HG02588 (cell line): ENCODE measurements around the gene TMEM37.

Experiments
- ATAC-seq: cut with Tn5 transposase; IDR thresholded peaks from one replicate; pipeline ENCODE4 v1.9.1; 2021; ENCODE audit warnings: mild to moderate bottlenecking, moderate library complexity; ENCODE audit not compliant: unreplicated experiment

The TMEM37 gene

DNA sequence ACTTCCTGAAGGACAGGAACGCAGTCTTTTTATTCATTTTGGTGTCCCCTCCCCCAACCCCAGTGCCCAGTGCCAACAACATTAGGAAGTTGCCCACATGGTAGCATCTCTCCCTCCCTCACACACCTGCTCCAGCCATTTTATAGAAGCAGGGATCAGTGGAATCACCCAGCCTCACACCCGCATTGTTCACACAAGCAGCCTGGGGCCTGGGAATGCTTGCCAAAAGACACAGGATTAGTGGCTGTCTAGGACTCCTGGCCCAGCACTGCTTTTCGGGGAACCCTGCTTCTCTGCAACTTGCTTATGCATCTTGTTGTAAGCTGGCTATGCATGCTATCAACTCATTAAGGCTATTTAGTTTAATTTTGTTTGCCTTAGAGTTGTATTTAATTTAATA is 17.9 kb downstream of the TMEM37 start:
- no peak for ATAC-seq

DNA sequence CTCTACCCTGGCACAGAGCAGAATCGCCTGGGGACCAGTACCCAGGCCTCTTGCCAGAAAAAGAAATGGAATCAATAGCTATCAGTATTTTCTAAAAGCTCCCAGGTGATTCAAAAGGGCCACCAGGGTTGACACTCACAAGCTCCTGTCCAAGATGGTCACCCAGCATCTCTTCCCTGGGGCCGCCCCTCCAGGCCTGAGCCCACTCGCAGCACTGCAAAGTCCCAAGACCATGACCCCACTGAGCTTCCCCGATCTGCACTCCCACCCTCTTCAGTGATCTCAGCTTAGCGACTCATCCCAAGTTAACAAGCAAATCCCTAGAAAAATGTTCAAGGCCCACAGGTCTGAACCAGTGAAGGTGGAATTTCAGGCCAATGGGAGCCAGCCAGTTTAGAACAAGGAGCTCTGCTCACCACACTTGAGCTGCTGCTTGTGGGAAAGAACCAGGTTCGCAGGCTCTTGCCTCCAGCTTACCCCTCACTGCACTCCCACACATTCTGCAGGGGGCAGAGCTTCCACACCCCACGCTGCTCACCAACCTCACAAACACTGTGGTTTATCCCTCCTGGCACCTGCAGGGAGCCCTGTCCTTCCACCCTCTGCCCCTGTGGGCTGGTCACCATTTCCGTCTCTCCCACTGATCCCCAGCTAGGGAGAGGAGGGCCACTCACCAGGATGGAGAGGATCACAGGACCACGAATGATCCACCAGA is 19.8 kb downstream of the TMEM37 start:
- no peak for ATAC-seq

DNA sequence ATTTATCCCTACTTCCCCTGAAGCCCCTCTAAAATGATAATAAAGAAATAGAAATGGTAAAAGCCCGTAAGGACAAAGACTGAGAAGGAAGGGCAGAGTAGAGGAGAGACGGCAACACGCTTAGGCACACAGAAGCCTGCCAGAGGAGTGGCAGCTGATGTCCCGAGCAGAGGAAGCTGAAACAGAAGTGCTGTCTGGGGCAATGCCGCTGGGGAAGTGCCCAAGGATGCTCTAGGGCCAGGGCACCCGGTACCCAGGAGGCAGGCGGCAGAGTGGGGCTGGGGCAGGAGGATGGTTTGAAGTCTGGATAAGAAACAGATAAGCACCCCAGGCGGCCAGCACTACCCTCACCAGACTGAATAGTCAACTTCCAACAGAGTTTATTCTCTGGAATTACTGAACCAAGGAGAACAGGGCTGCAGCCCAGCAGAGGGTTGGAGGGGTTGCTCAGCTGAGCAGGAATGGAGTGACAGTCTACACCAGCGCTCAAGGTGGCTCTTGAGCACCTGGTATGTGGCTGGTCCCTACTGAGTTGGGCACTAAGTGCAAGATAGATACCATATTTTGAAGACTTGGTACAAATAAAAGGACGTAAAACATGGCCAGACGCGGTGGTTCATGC is 22.4 kb downstream of the TMEM37 start:
- ATAC-seq = no peak

DNA sequence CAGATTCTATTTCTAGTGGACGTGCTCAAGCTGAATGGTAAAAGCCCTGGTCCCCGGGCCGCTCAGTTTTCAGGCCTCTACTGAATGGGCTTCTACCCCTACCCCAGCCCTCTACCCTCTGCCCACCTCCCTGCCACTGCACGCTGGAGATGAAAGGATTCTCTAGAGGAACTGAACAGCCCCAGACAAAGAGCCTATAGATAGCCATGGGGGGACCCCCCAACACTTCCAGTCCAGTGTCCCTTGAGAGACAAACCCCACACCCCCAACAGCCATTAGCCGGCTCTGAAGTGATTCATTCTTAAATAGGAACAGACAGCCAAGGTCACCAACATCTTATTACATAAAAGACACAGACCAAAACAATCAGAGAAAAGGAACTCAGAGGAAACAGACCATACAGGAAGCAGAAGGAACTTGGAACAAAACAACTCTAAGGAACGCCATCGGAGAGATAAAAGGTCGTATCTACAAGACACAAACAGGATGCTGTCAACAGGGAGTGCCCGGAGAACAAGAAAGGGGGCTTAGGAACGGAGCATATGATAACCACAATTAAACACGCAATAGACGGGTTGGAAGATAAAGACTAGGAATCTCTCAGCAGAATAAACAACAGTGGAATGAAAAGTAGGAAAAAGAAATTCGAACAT is 23.5 kb downstream of the TMEM37 start:
- no peak for ATAC-seq

DNA sequence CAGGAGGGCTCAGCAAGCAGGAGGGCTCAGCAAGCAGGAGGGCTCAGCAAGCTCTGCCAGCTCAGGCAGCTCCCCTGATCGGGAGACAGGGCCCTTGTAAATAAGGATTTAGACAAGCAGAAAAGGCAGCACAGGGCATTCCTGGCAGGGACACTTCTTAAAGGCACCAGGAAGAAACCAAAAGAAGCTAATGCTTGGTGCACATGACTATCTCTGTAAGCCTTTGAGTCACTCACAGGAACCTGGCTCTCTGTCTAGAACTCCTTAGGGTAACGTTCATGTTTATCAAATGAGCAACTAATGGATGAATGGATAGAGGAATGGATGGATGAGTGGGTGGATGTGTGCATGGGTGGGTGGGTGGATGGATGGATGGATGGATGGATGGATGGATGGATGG is 28.4 kb downstream of the TMEM37 start:
- no peak for ATAC-seq

DNA sequence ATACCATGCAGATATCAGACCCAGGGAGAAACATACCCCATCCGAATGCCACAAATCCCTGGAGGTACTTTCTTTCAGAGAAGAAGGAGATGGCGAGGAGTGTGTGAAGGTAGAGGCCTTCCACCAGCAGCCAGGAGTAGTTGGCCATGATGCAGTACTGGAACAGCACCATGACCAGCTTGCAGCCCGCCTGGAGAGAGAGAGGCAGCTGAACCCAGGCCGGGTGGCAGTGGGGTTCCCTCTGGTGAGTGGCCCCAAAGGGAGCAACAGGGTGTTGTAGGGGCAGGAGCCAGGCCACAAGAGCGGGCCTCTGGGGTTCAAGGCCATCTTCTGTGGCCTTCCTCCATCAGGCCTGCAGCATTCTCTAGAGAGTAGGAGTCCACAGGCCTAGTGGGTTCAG is 30.2 kb downstream of the TMEM37 start:
- ATAC-seq = no peak

DNA sequence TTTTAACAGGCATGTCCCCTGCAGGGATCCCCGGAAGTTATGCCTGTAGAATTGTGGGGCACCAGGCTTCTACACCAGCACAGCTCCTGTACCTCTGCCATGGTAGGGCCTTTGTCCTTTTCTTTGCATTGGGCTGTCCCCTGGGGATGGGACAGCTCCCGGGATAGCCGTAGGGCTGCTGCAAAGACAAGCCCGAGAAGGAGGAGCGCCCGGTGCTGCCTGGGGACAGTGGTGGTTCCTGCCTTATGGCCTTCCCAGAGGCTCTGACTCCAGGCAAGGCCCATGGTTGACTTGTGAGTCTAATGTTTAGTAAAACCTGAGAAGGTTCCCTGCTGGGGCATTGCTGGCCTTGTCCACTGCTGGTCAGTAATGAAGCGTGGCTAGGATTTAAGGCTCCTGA is 30.9 kb downstream of the TMEM37 start:
- no peak for ATAC-seq

DNA sequence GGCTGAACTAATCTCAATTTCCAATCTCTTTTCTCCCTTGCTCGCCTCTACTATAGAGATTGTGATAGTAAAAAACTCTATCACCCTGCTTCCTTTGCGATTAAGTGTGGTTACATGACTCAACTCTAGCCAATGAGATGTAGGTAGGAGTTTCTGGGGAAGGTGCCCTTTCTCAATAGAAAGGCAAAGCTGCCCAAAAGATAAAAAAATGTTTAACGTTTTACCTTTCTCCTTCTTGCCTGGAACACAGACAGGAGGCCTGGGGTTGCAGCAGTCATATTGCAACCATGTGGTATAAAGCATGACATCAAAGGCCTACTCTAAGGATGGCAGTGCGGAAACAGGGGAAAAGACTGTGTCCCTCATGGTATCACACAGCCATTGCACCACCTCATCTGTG is 31.5 kb downstream of the TMEM37 start:
- ATAC-seq = no peak

DNA sequence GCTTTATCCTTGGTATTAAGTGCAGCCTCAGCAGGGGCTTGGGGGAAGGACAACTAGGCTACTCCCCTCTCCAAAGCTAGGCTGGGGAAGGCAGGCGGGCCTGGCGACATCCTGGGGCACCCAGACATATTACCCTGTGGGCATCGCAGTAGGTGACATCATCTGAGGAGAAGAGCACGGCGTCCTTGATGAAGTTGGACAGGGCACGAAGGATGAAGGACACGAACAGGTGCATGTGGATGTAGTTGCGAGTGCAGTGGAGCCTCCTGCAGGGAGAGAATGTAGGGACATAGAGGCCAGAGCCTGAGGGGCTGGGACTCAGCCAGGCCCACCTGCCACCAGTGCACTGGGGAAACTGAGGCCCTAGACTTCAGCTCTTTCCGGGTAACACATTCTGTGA is 32.3 kb downstream of the TMEM37 start:
- no peak for ATAC-seq

DNA sequence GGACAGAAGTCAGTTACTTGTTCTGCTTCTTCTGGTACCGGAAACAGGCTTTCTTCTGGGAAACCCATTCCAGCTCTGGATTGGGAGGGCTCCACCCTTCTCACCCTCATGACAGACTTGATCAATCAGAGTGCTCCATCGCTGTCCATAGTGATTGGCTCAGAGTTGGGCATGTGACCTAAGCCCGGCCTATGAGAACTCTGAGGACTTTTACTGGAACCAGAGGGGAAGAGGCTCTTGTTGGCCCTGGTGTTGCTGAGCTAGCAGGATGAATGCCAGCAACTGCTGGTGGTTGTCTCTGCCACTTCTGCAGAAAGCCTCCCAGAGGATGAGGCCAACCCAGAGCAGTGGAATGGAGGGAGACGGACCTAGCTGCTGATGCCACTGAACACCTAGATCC is 33.3 kb downstream of the TMEM37 start:
- no peak for ATAC-seq

DNA sequence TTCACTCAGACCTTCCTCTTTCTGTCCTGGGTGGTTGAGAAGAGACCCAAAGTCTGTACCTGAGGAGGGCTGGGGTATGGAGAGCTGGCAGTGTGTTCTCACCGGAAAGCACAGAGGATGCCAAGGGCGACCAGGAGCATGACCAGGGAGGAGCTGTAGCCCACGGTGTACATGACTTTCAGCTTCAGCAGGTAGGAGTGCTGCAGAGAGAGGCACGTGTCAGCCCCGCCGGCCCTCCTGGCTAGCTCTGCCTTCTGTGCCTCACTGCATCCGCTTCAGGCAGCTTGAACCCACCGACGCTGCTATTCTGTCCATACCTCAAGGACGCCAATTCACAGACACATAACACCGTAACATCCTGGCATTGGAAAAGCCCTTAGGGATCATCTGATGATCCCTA is 34.0 kb downstream of the TMEM37 start:
- ATAC-seq = no peak

DNA sequence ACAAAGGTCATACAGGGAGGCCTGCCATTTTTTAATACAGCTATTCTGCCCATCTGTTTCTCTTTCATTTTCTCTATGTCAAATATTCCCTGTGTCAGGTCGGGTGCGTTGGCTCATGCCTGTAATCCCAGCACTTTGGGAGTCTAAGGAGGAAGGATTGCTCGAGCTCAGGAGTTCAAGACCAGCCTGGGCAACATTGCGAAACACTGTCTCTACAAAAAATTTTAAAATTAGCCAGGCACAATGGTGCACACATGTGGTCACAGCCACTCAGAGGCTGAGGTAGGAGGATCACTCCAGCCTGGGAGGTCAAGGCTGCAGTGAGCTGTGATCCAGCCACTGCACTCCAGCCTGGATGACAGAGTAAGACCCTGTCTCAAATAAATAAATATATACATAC is 34.7 kb downstream of the TMEM37 start:
- ATAC-seq = no peak

DNA sequence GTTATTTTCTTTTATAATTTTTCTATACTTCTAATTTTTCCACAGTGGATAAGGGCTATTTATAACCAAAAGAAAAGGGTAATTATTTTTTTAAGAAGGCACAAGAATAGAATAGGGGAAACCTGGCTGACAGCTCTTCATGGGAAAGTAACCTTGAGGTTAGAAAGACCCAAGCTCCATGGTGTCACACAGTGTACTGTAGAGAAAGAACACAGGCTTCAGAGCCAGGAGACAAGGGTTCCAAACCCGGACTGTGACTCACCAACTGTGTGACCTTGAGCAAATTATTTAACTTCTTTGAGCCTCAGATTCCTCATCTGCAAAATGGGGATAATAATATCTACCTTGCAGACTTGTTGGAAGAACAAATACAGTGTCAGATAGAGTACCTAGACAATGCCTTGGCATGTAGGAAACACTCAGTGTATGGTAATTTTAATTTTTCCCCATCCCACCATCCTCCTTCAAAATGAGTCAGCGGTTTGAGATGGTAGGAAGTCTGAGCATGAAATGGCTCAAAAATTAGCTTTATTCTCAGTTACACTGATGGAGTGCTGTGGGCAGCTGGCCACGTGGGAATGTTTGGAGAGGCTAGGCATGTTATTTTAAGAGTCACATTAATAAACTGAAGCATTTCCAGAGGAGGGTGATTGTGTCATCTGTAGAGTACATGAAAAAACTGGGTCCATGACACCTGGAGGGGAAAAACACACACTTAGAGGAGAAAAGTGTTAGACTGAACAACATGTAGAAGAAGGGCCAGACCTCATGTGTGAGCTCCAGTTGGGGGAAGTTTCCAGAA is 36.7 kb downstream of the TMEM37 start:
- ATAC-seq = peak; percentile 43

DNA sequence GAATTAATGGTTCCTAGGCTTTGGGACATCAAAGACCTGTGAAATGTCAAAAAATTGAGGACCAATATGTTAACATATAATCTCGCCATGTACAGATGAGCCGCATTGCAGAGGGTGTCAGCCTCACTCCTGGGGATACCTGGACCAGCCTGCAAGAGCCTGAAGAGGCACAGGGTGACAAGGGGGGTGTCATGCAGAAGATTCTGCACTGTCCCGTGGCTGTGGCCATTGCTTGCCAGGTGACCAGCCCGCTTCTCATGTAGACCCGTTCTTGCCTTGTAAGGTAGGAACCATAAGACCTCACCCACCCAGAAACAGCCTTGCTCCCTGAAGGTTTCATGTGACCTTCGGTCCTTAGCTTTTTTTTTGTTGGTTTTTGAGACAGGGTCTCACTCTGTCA is 37.5 kb downstream of the TMEM37 start:
- no peak for ATAC-seq

DNA sequence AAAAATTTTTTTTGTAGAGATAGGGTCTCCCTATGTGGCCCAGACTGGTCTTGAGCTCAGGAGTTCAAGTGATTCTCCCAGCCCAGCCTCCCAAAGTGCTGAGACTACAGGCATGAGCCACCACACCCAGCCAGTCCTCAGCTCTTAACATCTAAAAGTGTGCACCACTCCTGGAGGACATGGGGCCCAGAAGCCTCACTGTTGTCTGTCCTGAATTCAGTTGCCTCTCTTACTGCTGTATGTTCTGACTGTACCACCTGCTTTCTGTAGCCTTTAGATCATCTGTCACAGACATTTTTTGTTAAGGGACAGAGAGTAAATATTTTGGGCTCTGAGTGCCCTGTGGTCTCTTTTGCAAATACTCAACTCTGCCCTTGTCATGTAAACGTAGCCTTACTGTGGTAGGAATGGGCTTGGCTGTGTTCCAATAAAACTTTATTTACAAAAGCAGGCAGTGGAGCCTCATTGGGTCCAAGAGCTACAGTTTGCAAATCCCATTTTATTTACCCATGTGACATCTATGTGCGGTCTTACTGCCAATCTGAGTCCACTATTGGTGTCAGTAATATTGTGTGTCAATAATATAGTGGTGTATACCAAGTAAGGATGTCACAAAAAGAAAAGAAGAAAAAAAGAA is 38.1 kb downstream of the TMEM37 start:
- ATAC-seq = no peak

DNA sequence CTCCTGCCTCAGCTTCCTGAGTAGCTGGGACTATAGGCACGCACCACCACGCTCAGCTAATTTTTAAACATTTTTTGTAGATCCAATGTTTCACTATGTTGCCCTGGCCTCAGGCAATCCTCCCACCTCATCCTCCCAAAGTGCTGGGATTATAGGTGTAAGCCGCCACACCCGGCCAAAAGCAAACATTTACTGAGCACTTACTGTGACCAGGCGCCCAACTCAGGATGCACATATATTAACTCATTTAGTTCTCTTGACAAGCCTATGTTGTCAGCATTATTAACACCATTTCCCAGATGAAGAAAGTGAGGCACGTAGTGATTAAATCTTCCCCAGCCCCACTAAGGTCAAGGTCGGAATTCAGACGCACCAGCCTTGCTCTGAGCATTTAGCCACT is 41.1 kb downstream of the TMEM37 start:
- no peak for ATAC-seq

DNA sequence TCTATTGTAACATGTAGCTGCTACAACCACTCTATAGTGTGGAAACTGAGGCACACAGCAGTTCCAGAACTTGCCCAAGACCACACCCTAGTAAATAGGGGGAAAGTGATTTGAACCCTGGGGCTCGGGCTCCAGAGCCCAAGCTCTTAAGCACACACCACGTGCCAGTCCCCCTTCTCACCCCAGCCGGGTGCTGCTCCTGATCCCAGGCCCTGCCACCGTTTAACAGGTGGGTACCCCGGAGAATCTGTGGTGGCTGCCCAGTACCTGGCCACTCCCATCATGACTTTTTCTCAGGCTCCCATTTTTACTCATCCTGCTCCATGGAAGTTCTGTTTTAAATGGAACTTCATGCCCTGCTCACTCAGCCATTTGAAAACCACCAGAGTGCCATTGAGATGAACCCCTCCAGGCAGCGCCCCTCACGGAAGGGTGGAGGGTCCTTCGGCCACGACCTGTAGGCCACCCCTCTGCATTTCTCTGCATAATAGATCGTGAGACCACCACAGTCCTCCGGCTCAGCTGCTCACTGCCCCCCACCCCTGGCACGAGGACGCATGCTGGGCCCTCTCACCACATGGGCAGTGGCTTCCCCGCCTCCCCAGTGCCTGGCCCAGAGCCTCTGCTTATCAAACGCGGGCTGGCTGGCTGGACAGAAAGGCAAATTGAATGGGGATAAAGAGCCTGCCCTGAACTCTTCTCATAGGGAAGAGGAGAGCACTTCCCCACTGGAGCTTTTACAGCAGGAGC is 42.1 kb downstream of the TMEM37 start:
- ATAC-seq = no peak

DNA sequence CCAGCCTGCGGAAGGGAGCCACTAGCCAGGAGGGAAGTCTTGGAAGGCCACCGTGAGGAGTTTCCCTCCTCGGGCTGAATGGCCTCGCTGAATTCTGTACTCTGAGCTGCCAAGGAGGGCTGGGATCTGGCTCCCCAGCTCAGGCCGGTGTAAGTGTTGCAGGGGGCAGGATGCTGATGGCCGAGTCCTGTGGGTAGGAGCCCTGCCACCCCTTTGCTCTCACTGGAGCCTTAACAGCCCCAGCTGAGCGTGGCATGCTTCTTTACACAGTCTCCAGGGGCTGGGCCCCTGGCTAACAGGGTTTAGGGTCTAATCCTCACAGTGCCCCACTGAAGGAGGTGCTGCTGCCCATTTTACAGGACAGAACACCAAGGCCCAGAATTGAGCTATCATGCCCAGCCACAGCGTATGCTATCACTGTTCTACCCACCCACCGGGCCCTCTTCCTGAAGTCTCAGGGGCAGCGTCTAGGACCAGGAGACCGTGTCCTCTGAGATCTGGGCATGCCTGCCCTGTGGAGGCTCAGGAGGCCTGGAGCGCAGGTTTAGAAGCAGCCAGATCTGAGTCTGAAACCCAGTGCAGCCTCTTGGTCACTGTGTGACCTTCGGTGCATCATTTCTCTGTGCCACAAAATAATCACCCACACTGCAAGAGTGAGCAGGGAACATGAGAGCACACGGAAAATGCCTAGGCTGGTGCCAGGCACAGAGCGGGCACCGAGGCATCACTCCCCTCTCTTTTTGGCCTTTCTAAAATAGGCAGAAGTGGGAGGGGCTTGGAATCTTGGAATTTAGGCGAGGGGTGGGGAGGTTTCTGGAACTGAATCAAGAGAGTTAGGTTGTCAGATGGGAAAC is 42.9 kb downstream of the TMEM37 start:
- no peak for ATAC-seq

DNA sequence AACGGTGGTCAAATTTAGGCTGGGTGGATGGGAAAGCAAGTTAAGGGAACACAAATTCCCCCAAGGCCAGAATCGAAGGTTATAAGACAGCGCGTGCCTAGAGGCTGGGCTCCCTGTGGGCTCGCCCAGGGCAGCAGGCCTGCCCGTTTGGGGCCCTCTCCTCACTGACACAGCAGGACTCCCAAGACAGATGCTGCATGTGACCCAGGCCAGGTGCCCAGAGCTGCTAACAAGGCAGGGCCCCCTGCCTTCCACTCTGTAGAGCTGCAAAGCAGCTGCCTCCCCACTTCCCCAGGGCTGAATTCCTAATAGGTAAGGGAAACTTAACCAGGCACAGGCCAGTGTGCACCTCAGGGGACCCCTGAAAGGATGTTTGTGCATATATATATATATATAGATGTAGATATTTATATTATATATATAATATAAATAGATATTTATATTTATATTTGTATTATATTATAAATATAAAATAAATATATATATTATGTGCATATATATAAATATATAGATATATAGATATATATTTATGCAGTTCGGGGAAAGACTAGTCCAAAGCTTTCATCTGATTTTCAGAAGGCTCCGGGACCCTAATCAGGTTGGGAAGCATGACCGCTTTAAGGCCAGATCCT is 43.7 kb downstream of the TMEM37 start:
- ATAC-seq = no peak
